ENCODE data around the gene ORAI3.

Gene ORAI3

DNA sequence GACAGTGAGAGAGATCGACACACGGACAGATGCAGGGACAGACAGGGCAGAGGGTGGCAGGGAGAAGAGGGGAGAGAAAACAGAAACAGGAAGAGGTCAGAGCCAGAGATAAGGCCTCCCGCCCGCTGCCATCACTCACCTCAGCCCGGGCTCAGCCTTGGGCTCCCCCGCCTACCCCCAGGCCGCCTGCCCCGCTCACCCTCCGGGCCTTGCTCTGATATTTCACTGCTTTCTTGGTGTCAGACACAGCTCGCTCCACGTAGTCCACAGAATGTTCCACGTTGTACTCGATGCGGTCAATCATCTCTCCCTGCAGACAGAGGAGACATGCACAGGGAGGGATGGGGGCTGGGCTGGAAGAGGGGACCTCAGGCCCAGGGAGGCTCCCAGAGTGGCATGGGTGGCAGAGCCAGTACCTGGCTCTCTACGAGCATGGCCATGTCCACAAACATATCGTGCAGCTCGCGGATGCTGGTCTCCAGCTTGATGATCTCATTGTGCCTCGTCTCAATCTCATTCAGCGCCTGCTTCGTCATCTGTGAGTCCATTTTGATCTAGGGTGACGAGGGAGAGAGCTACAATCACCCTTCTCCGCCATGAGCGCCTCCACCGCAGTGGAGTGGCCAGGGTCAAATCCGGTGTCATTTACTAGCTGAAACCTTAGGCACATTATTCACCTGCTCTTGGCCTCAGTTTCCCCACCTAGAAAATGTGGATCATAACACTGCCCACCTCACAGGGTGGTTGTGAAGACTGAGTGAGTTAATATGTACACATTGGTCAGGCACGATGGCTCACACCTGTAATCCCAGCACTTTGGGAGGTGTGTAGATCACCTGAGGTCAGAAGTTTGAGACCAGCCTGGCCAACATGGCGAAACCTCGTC, 44.3 kb downstream of the ORAI3 start:
- no peak for DNase-seq

GRCh38 chr16:30995927-30996323, 47.1 kb downstream of the ORAI3 start:
- no peak for DNase-seq

GRCh38 chr16:30996324-30996984, 47.6 kb downstream of the ORAI3 start:
- no peak for DNase-seq

DNA sequence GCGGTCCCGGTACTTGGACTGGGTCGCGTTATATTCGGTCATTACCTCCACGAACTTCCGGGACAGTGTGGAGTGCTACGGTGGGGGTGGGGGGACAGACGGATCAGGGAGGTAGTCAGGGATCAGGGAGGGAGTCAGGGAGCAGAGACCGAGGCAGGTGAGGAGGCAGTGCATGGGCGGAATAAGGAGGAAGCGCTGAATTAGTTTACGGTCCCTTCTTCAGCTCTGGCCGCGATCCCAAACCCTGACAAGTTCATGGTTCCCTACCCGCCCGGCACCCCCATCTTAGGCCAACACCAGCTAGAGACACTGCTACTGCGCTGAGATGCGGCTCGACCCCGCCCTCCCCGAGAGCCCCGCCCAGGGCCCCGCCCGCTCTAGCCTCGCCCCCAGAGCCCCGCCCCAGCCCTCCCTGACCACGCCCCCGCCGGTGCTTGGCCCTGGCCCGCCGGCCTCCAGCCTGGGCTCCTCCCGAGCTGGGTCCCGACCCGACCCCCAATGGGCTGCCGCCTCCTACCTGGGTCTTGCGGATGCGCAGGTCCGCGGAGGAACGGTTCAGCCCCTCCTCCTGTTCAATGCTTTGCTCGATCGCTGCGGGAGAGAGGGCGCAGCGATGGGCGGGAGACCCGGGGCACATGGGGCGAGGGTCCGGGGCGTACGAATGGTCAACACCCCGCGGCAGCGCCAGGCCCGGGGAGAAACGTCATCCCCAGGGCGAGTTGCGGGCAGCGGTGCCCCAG, 48.3 kb downstream of the ORAI3 start:
- peak; percentile 83 to 86 for DNase-seq

GRCh38 chr16:30997725-30998711, 49.1 kb downstream of the ORAI3 start:
- DNase-seq, result no peak

DNA sequence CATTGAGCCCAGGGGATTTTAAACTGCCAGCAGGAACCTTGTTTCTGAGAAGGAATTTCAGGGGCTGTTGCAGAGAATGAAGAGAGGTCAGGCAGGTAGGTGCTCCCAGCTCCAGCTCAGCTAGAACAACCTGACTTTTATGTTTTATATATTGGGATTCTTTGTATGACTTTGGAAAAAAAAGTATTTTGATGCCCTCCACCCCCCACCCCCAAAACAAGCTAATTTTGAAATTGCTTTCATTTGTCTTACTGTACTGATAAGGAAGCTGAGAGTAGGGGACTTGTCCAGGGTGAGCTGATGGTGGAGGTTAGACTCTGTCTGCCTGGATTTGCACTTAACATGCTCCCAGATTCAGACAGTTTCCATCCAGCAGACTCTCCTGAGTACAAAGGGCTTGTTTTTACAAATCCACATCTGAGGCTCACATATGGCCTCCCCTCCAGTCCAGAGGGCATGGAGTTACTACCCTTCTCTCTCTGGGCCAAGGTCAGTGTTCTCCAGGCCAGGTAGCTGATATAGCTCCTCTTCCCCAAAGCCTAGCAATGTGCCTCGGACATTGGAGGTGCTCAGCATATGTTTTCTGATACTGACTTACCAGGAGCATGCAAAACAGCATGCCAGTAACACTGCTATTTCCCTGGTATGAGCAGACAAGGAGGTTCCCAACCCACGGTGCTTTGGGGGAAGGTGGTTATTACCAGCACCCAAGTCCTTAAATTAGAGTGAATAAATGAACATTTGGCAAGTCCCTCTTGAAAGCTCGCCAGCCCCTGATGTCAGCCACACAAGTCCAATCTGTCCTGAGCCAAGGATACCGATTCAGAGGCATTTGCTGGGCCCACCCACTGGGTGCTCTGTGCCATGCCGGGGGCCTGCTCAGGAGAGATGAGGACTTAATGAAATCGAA, 50.2 kb downstream of the ORAI3 start:
- DNase-seq, result no peak

DNA sequence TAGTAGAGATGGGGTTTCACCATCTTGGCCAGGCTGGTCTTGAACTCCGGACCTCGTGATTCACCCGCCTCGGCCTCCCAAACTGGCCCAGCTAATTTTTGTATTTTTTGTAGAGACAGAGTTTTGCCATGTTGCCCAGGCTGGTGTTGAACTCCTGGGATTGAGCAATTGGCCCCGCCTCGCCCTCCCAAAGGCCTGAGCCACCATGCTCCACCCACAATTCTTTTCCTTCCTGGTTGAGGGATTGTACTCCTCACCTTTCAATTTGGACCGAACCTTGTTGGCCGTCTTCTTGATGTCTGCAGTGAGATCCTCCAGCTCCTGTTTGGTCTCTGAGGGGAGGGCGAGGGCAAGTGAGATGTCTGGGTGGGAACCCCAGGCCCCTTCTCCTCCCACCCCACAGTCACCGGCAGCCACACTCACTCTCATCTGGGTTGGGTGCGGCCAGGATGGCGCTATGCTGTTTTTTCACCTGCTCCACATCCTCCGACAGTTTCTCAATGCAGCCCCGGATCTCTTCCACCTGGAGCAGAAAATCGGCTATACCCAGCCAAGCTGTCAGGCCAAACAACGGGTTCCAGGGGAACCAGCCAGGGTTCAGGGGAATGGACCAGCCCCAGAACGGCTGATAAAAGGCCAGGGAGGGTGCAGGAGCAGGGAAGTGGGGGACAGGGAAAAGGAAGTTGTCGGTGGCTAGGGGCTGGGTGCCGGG, 52.0 kb downstream of the ORAI3 start:
- no peak for DNase-seq

- DNase-seq, result no peak
Measured at GRCh38 chr16:31001507-31002249, 52.8 kb downstream of the ORAI3 start.

GRCh38 chr16:31002250-31002700, 53.4 kb downstream of the ORAI3 start:
- DNase-seq, result no peak

DNA sequence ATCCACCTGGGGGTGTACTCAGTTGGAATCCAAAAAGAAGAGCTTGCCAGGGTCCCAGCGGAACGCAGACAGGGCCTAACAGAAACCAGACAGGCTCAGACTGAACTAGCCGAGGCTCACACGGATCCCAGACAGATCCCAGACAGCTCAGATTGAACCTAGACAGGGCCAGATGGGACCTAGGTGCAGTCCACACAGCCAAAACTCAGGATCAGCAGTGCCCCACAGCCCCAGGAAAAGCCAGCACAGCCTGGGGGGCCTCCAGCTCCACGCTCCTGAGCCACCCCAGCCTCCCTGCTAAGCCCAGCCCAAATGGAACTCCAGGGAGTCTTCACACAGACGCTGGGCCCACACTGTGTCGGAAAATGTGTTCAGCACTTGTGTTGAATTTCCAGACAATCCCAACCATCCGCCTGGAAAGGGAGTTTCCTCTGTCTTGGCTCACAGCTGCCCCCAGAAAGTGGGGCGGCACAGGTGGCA, 54.0 kb downstream of the ORAI3 start:
- DNase-seq, result no peak

- DNase-seq, result no peak
Measured at GRCh38 chr16:31003744-31004143, 54.9 kb downstream of the ORAI3 start.
